HUES6 (cell line): Measurements from ENCODE around the gene EXOSC10.
"Not testable (repeated sequence)": the region's sequence is repeated elsewhere in the genome, so short reads cannot be mapped to it uniquely, and the experiment has no call there.

Experiments
- H3K27ac ChIP-seq: 2 replicates; pipeline ENCODE4 v1.7.0; 2013; ENCODE audit warnings: low read depth, mild to moderate bottlenecking, low read length, inconsistent platforms
- H3K27me3 ChIP-seq: 2 replicates; pipeline ENCODE4 v1.6.1; 2013; ENCODE audit warnings: low read length; ENCODE audit not compliant: control insufficient read depth, insufficient read depth
- H3K36me3 ChIP-seq: 2 replicates; pipeline ENCODE4 v1.6.1; 2013; ENCODE audit warnings: low read length; ENCODE audit not compliant: control insufficient read depth, insufficient read depth
- H3K4me1 ChIP-seq: 2 replicates; pipeline ENCODE4 v1.6.1; 2013; ENCODE audit warnings: low read length; ENCODE audit not compliant: control insufficient read depth, insufficient read depth
- H3K4me3 ChIP-seq: 2 replicates; pipeline ENCODE4 v1.5.1; 2013; ENCODE audit warnings: low read depth, low read length
- H3K9ac ChIP-seq: one replicate; pipeline ENCODE4 v1.6.1; 2013; ENCODE audit warnings: mild to moderate bottlenecking, low read length
- H3K9me3 ChIP-seq: 2 replicates; pipeline ENCODE4 v1.6.1; 2013; ENCODE audit warnings: low read depth, low read length; ENCODE audit not compliant: control insufficient read depth, insufficient read depth

Gene EXOSC10

GRCh38 chr1:11053758-11054137 is 45.9 kb downstream of the EXOSC10 start:
- peaks cover 15% of the 10 kb centered on the region for H3K4me1 ChIP-seq
- peaks cover 30% of the 10 kb centered on the region for H3K36me3 ChIP-seq
- H3K4me3 ChIP-seq: no peak overlapping the region
- no peaks in the 10 kb centered on the region for H3K9me3 ChIP-seq
- H3K9ac ChIP-seq: no peak overlapping the region
- no peak overlapping the region for H3K27ac ChIP-seq
- H3K27me3 ChIP-seq: no peaks in the 10 kb centered on the region

- Histone ChIP-seq H3K4me1 (peaks cover 12% of the 10 kb centered on the region), H3K4me3 (no peak overlapping the region), H3K27me3 (no peaks in the 10 kb centered on the region), H3K9ac (no peak overlapping the region), H3K36me3 (peaks cover 29% of the 10 kb centered on the region), H3K9me3 (no peaks in the 10 kb centered on the region), H3K27ac (no peak overlapping the region)
Measured at GRCh38 chr1:11052839-11053757, 46.6 kb downstream of the EXOSC10 start.

DNA sequence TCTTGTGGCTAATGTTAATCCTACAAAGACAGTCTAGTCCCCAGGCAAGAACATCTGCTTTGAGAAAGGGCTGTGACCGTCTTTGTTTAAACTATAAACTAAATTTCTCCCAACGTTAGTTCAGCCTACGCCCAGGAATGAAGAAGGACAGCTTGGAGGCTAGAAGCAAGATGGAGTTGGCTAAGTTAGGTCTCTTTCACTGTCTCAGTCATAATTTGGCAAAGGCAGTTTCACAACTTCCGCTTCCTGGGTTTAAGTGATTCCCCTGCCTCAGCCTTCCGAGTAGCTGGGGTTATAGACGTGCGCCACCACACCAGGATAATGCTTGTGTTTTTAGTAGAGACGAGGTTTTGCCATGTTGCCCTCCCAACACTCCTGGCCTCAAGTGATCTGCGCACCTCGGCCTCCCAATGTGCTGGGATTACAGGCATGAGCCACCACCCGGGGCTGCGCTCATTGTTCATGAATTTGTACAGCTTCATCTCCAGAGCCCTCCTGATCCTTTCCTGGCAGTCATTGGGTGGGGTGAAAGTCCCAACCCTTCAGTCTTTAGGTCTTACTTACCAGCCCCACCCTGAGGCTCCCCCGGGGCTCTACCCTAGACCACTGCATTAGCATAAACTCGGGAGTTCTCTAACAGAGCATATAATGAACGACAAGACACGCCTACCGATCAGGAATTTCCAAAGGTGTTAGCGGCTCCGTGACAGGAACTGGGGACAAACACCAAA is 47.7 kb downstream of the EXOSC10 start:
- H3K4me1 ChIP-seq: peaks cover 12% of the 10 kb centered on the region
- H3K27me3 ChIP-seq: no peaks in the 10 kb centered on the region
- peaks cover 20% of the 10 kb centered on the region for H3K36me3 ChIP-seq
- H3K27ac ChIP-seq: no peak overlapping the region
- H3K9me3 ChIP-seq: no peaks in the 10 kb centered on the region
- H3K9ac ChIP-seq: no peak overlapping the region
- no peak overlapping the region for H3K4me3 ChIP-seq

DNA sequence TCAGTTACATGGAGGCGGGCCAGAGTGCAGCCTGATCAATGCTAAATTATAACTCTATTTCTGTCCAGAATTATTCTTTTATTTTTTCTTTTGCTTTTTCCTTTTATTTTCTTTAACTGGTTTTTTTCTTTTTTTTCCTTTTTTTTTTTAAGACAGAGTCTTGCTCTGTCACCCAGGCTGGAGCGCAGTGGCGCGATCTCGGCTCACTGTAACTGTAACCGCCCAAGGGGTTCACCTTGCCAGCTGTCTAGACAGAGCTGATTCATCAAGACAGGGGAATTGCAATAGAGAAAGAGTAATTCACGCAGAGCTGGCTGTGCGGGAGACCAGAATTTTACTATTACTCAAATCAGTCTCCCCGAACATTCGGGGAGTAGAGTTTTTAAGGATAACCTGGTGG is 48.5 kb downstream of the EXOSC10 start:
- not testable (repeated sequence) for H3K4me3 ChIP-seq, H3K9me3 ChIP-seq, H3K9ac ChIP-seq, H3K27me3 ChIP-seq, H3K27ac ChIP-seq
- Histone ChIP-seq H3K4me1 (peaks cover 12% of the 10 kb centered on the region), H3K36me3 (peaks cover 12% of the 10 kb centered on the region)

GRCh38 chr1:11046625-11047365 is 52.9 kb downstream of the EXOSC10 start, which contains the start of gene MASP2:
MASP2 (minus strand) TSS chr1:11047239; CDS start chr1:11047207, 32 bp downstream.
- H3K27me3 ChIP-seq: no peaks in the 10 kb centered on the region
- H3K9ac ChIP-seq: no peak within 1 kb of the TSS
- 0 out of 2 replicates have a peak, but pooled peaks cover 5% of the 10 kb centered on the region for H3K4me1 ChIP-seq
- H3K9me3 ChIP-seq: no peaks in the 10 kb centered on the region
- no peak within 1 kb of the TSS for H3K4me3 ChIP-seq
- H3K36me3 ChIP-seq: no peaks in the 10 kb centered on the region
- no peak within 1 kb of the TSS for H3K27ac ChIP-seq

GRCh38 chr1:11046270-11046566 is 53.5 kb downstream of the EXOSC10 start:
- Histone ChIP-seq H3K27me3 (no peaks in the 10 kb centered on the region), H3K27ac (no peak overlapping the region), H3K36me3 (no peaks in the 10 kb centered on the region), H3K4me3 (no peak overlapping the region), H3K9ac (no peak overlapping the region), H3K4me1 (0 out of 2 replicates have a peak, but pooled peaks cover 4% of the 10 kb centered on the region), H3K9me3 (no peaks in the 10 kb centered on the region)

GRCh38 chr1:11045428-11046269 is 54.0 kb downstream of the EXOSC10 start:
- Histone ChIP-seq H3K27me3 (no peaks in the 10 kb centered on the region), H3K36me3 (no peaks in the 10 kb centered on the region), H3K9ac (no peak overlapping the region), H3K4me3 (no peak overlapping the region), H3K4me1 (0 out of 2 replicates have a peak, but pooled peaks cover 4% of the 10 kb centered on the region), H3K9me3 (no peaks in the 10 kb centered on the region), H3K27ac (no peak overlapping the region)

GRCh38 chr1:11044849-11045427 is 54.7 kb downstream of the EXOSC10 start:
- H3K9me3 ChIP-seq: no peaks in the 10 kb centered on the region

GRCh38 chr1:11044086-11044848 is 55.4 kb downstream of the EXOSC10 start:
- 0 out of 2 replicates have a peak, but pooled peaks cover 4% of the 10 kb centered on the region for H3K4me1 ChIP-seq
- no peak overlapping the region for H3K4me3 ChIP-seq
- H3K27me3 ChIP-seq: 0 out of 2 replicates have a peak, but pooled peaks cover 3% of the 10 kb centered on the region
- no peak overlapping the region for H3K9ac ChIP-seq
- no peaks in the 10 kb centered on the region for H3K36me3 ChIP-seq
- H3K9me3 ChIP-seq: no peaks in the 10 kb centered on the region
- no peak overlapping the region for H3K27ac ChIP-seq

More at GRCh38 chr1:11044849-11045427, 54.7 kb downstream of the EXOSC10 start:
- Histone ChIP-seq H3K36me3 (no peaks in the 10 kb centered on the region), H3K4me1 (0 out of 2 replicates have a peak, but pooled peaks cover 4% of the 10 kb centered on the region), H3K27me3 (no peaks in the 10 kb centered on the region), H3K4me3 (no peak overlapping the region), H3K27ac (no peak overlapping the region), H3K9ac (no peak overlapping the region)
